Activated CD8-positive, alpha-beta T cell treated with anti-CD3 and anti-CD28 coated beads for 36 hours (primary cell): ENCODE measurements around the gene P2RX4. TPM values are rescaled to one million over a fixed set of nuclear protein-coding genes. Genes with fewer than 3 reads are reported as not detected.

Source experiments
- ATAC-seq: fragments of 200-7000 bp; cut with Tn5 transposase; one replicate; pipeline ENCODE4 v1.10.0; 2021; ENCODE audit warnings: mild to moderate bottlenecking, moderate library complexity
- CTCF ChIA-PET: fragments of 350-600 bp; sonication (Branson Sonifier 250); formaldehyde crosslinking; loops from one replicate; lab custom pipeline; 2021; ENCODE audit warnings: antibody characterized with exemption; lab: Charles Lee
- POLR2A ChIA-PET: fragments of 350-600 bp; sonication (Branson Sonifier 250); formaldehyde crosslinking; loops from one replicate; lab custom pipeline; 2021; ENCODE audit warnings: antibody characterized with exemption; lab: Charles Lee
- DNase-seq: peaks from one replicate; pipeline ENCODE4 v3.0.0-alpha.2; 2020
- H3K27ac Mint-ChIP-seq: one replicate; pipeline ENCODE4 v1.8.0; 2021; ENCODE audit warnings: mild to moderate bottlenecking, mixed read lengths
- H3K27me3 Mint-ChIP-seq: one replicate; pipeline ENCODE4 v1.8.0; 2021; ENCODE audit warnings: mixed read lengths
- H3K36me3 Mint-ChIP-seq: one replicate; pipeline ENCODE4 v1.8.0; 2021; ENCODE audit warnings: low read depth, mixed read lengths
- H3K4me1 Mint-ChIP-seq: one replicate; pipeline ENCODE4 v1.8.0; 2021; ENCODE audit warnings: low read depth, mixed read lengths
- H3K4me3 Mint-ChIP-seq: one replicate; pipeline ENCODE4 v1.8.0; 2021; ENCODE audit warnings: mild to moderate bottlenecking, moderate library complexity, mixed read lengths
- H3K9me3 Mint-ChIP-seq: one replicate; pipeline ENCODE4 v1.8.0; 2021; ENCODE audit warnings: mixed read lengths
- intact Hi-C: fragments of 100-400 bp; cut with micrococcal nuclease; formaldehyde crosslinking; loops from one replicate; pipeline ENCODE4 v1.10.0; 2022
- total RNA-seq, 2 experiments: library from RNA; stranded (reverse); gene quantifications; one replicate each; pipeline ENCODE4 v1.2.3, GENCODE V29; 2021
- TF ChIP-seq, protein P1 (sequence below): fragments of 200-600 bp; IDR thresholded peaks from one replicate; pipeline ENCODE4 v1.8.0; 2022; ENCODE audit warnings: antibody characterized with exemption, mild to moderate bottlenecking

The P2RX4 gene
- total RNA-seq, 2 experiments from 2014 or later: 12.2 to 15.1 TPM

GRCh38 chr12:121264951-121265515 lies 55.1 kb downstream of the P2RX4 start:
- CTCF ChIA-PET: no interaction called here
- no peak overlapping the region for H3K4me3 Mint-ChIP-seq
- DNase-seq: no peak
- TF ChIP-seq, protein P1, sequence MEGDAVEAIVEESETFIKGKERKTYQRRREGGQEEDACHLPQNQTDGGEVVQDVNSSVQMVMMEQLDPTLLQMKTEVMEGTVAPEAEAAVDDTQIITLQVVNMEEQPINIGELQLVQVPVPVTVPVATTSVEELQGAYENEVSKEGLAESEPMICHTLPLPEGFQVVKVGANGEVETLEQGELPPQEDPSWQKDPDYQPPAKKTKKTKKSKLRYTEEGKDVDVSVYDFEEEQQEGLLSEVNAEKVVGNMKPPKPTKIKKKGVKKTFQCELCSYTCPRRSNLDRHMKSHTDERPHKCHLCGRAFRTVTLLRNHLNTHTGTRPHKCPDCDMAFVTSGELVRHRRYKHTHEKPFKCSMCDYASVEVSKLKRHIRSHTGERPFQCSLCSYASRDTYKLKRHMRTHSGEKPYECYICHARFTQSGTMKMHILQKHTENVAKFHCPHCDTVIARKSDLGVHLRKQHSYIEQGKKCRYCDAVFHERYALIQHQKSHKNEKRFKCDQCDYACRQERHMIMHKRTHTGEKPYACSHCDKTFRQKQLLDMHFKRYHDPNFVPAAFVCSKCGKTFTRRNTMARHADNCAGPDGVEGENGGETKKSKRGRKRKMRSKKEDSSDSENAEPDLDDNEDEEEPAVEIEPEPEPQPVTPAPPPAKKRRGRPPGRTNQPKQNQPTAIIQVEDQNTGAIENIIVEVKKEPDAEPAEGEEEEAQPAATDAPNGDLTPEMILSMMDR: no peak
- intact Hi-C loops: no loop called here
- no peak overlapping the region for H3K27ac Mint-ChIP-seq
- peaks cover 44% of the 10 kb centered on the region for H3K36me3 Mint-ChIP-seq
- no peaks in the 10 kb centered on the region for H3K4me1 Mint-ChIP-seq
- no peaks in the 10 kb centered on the region for H3K9me3 Mint-ChIP-seq
- POLR2A ChIA-PET: interaction anchor here (0.6 kb wide), 1 partner anchor 1194 kb away, joined by 3 read pairs; no protein-coding TSS in a partner anchor
- H3K27me3 Mint-ChIP-seq: no peaks in the 10 kb centered on the region
- no peak for ATAC-seq

DNA sequence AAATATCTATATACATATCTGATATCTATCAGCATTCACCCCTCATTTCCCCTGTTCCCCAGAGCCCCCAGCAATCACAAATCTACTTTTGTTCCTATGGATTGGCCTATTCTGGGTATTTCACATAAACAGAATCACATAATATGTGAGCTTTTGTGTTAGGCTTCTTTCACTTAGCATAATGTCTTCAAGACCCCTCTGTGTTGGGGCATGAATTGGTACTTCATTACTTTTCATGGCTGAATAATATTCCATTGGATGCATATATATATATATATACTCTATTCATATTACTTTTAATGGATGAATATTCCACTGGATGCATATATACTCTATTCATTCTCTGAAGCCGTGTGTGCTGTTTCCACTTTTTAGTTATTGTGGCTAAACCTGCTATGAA lies 57.9 kb downstream of the P2RX4 start:
- ChIA-PET CTCF (no interaction called here), POLR2A (no interaction called here)
- Mint-ChIP-seq H3K4me3 (no peak overlapping the region), H3K4me1 (no peaks in the 10 kb centered on the region), H3K27ac (no peak overlapping the region), H3K9me3 (no peaks in the 10 kb centered on the region), H3K27me3 (no peaks in the 10 kb centered on the region), H3K36me3 (peaks cover 37% of the 10 kb centered on the region)
- TF ChIP-seq, protein P1: no peak
- ATAC-seq: no peak
- intact Hi-C loops: no loop called here
- no peak for DNase-seq

DNA sequence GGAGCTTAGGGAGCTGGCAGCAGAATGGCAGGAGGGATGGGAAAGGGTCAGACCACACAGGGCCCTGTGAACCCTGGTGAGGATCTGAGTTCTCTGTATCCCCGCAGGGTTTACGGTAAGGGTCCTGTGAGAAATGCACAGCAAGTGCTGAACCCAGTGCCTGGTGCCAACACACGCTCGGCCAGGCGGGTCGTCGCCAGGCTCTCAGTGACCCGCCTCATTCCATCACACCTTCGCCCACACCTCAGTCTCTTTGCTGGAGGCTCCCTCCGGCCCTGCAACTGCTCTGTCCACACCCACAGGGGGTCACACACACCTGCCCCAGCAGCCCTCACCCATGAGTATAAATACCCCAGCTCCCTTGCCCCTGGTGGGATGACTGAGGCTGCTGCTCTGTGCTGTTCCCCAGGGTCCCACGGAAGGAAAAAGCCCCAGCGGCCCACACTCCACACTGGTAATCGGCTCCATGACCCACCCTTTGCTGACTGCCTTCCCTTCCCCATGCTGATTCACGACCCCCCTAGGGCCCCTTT lies 63.5 kb downstream of the P2RX4 start:
- ChIA-PET CTCF (no interaction called here), POLR2A (interaction anchor here (0.7 kb wide), 1 partner anchor 25 kb away, joined by 4 read pairs; no protein-coding TSS in a partner anchor)
- H3K27ac Mint-ChIP-seq: no peak overlapping the region
- intact Hi-C loops: no loop called here
- peaks cover 8% of the 10 kb centered on the region for H3K4me1 Mint-ChIP-seq
- TF ChIP-seq, protein P1: no peak
- no peaks in the 10 kb centered on the region for H3K9me3 Mint-ChIP-seq
- ATAC-seq (no peak), DNase-seq (no peak)
- H3K4me3 Mint-ChIP-seq: no peak overlapping the region
- H3K27me3 Mint-ChIP-seq: no peaks in the 10 kb centered on the region
- H3K36me3 Mint-ChIP-seq: peaks cover 34% of the 10 kb centered on the region

DNA sequence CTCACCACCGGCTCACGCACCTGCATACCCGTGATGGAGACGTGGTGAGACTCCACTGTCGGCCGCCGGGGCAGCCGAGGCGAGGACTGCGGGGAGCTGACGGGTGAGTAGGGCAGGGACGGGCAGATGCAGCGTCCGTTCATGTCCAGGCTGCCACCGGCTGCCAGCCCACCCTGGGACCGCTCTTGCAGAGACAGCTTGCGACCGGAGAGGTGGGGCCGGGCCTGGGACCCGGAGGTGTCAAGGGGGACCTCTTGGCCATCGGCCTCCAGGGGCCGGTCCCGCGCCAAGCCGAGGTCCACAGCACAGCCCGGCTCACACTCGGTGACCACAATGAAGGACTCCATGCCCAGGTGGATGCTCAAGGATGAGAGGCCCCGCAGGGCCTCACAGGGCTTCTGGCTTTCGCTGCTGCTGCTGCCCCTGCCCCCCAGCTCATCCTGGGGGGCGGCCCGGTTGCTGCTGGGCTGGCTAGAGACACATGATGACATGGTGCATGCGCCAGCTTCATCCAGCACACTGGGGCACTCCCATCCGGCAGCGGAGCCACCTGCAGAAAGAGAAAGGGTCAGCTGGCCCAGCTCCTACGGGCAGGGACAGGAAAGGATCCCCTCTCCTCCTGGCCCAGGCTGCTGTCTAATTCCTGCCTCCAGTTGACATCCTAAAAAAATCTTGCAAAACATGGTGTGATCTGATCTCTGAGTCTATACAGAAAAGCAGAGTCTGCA lies 64.3 kb downstream of the P2RX4 start:
- Mint-ChIP-seq H3K4me3 (no peak overlapping the region), H3K36me3 (peaks cover 34% of the 10 kb centered on the region), H3K27me3 (no peaks in the 10 kb centered on the region), H3K9me3 (no peaks in the 10 kb centered on the region), H3K27ac (no peak overlapping the region), H3K4me1 (peaks cover 8% of the 10 kb centered on the region)
- ChIA-PET POLR2A (interaction anchor here (0.7 to 1.0 kb wide), 2 partner anchors 14 to 26 kb away, joined by 3 to 4 read pairs; no protein-coding TSS in a partner anchor), CTCF (no interaction called here)
- intact Hi-C loops: no loop called here
- TF ChIP-seq, protein P1: no peak
- ATAC-seq (no peak), DNase-seq (no peak)

- TF ChIP-seq, protein P1: no peak
- Mint-ChIP-seq H3K27me3 (no peaks in the 10 kb centered on the region), H3K36me3 (peaks cover 24% of the 10 kb centered on the region), H3K9me3 (no peaks in the 10 kb centered on the region), H3K27ac (no peak overlapping the region), H3K4me1 (peaks cover 8% of the 10 kb centered on the region), H3K4me3 (no peak overlapping the region)
- ChIA-PET POLR2A (no interaction called here), CTCF (no interaction called here)
- DNase-seq (no peak), ATAC-seq (no peak)
- intact Hi-C loops: no loop called here
Measured at GRCh38 chr12:121277374-121277759, 67.4 kb downstream of the P2RX4 start.
